Testis (tissue), 2 donors: ENCODE measurements around the gene PAM16.

ENCODE experiments used
- CTCF ChIP-seq, 3 experiments: fragments of 450-650 bp in 2 of 3; fragments of 200-600 bp in 1 of 3; sonication (generic) in 1 of 3; IDR thresholded peaks; one replicate each; pipeline ENCODE4 v1.5.1; 2016 to 2019; ENCODE audit warnings: antibody characterized with exemption in 3 of 3, mild to moderate bottlenecking in 2 of 3, moderate library complexity in 1 of 3
- POLR2A ChIP-seq: fragments of 450-650 bp; IDR thresholded peaks from one replicate; pipeline ENCODE4 v1.6.1; 2017; ENCODE audit warnings: antibody characterized with exemption, mild to moderate bottlenecking, moderate library complexity

DNA sequence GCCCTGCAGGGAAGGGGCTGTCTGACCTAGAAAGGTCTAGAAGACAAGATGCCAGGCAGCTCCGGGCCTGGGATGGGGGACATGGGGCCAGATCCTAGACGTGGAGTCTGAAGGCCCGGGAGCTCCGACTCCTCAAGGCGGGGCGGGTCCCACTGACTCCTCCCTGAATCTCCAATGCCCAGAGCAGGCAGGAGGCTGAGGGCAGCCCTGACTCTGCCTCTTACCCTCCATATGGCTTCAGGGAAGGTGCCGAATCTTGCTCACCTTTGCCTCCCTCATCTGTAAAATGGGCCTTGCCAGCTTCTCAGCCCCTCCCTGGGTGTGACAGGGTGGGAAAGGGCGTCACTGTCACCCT lies 35.3 kb upstream of the PAM16 start:
- TF ChIP-seq CTCF (IDR thresholded peaks at IDR 0.05) (no peak), POLR2A (no peak)
